HepG2 (cell line): ENCODE results near the gene TGDS. TPM values are rescaled to one million over a fixed set of nuclear protein-coding genes. Genes with fewer than 3 reads are reported as not detected.
A peak's percentile ranks its signal among the peaks of the same experiment; 100 is the strongest.
"Not testable (repeated sequence)": the region's sequence is repeated elsewhere in the genome, so short reads cannot be mapped to it uniquely, and the experiment has no call there.

Experiments used
- ATAC-seq: fragments of 200-7000 bp; cut with Tn5 transposase; 3 replicates; pipeline ENCODE4 v1.9.1; 2020; ENCODE audit warnings: mild to moderate bottlenecking, moderate library complexity
- BruUV-seq: library from RNA; stranded (reverse); fragments of 400-500 nt; replicated peaks from 2 replicates; lab custom pipeline; 2021; lab: Mats Ljungman, UMichigan
- CTCF ChIA-PET: fragments of 300-600 bp; formaldehyde crosslinking; extraction: SDS; loops from one replicate; lab custom pipeline; 2021; ENCODE audit warnings: low total read pairs, inconsistent platforms, low intra/inter-chr PET ratio; lab: Yijun Ruan, JAX
- POLR2A ChIA-PET: fragments of 350-600 bp; sonication (Branson Sonifier 250); formaldehyde crosslinking; loops from one replicate; lab custom pipeline; 2020; ENCODE audit warnings: antibody characterized with exemption, inconsistent platforms; lab: Yijun Ruan, JAX
- DNase-seq: peaks from one replicate; pipeline ENCODE4 v3.0.0-alpha.2; 2015; ENCODE audit warnings: low spot score
- FAIRE-seq: peaks from 3 replicates; lab custom pipeline; 2011; peaks lifted over from hg19 to GRCh38; lab: Jason Lieb, UNC
- H2AFZ ChIP-seq: one replicate; pipeline ENCODE4 v1.6.1; 2011; ENCODE audit warnings: low read length, inconsistent platforms
- H3K27ac ChIP-seq: fragments of 300-600 bp; 3 replicates; pipeline ENCODE4 v1.8.0; 2011; ENCODE audit warnings: mixed run types, mild to moderate bottlenecking, mixed read lengths, low read length, inconsistent platforms; ENCODE audit not compliant: insufficient read depth; ENCODE audit errors: extremely low read length
- H3K27me3 ChIP-seq, 2 experiments: fragments of 200-600 bp in 1 of 2; 2 replicates in 1 of 2; 3 replicates in 1 of 2; pipeline versions ENCODE4 v1.6.0 to v1.8.0; 2011; ENCODE audit warnings: low read length in 2 of 2, mild to moderate bottlenecking in 2 of 2, moderate library complexity in 2 of 2, inconsistent platforms in 1 of 2; ENCODE audit not compliant: insufficient read depth in 2 of 2, control insufficient read depth in 1 of 2
- H3K36me3 ChIP-seq, 2 experiments: fragments of 200-600 bp in 1 of 2; replicated peaks in 1 of 2; 2 replicates in 1 of 2; 3 replicates in 1 of 2; pipeline versions ENCODE4 v1.5.1 to v1.8.0; 2011; ENCODE audit warnings: low read length in 2 of 2, inconsistent platforms in 1 of 2; ENCODE audit not compliant: insufficient read depth in 2 of 2, control insufficient read depth in 1 of 2
- H3K4me1 ChIP-seq: 2 replicates; pipeline ENCODE4 v1.5.1; 2012; ENCODE audit warnings: low read length, inconsistent platforms; ENCODE audit not compliant: insufficient read depth
- H3K4me2 ChIP-seq: 2 replicates; pipeline ENCODE4 v1.6.0; 2011; ENCODE audit warnings: low read depth, low read length, inconsistent platforms
- H3K4me3 ChIP-seq, 3 experiments: fragments of 200-600 bp in 1 of 3; sonication (generic), shearing (Covaris generic) in 1 of 3; replicated peaks in 1 of 3; 2 replicates each; pipeline ENCODE4 v1.5.1; 2011 to 2016; ENCODE audit warnings: low read length in 3 of 3, inconsistent platforms in 2 of 3, low read depth in 2 of 3, mild to moderate bottlenecking in 2 of 3, control low read depth in 1 of 3, mixed read lengths in 1 of 3; ENCODE audit not compliant: insufficient read depth in 1 of 3
- H3K79me2 ChIP-seq: one replicate; pipeline ENCODE4 v1.6.1; 2011; ENCODE audit warnings: low read length, inconsistent platforms; ENCODE audit not compliant: insufficient read depth
- H3K9ac ChIP-seq: 2 replicates; pipeline ENCODE4 v1.6.0; 2011; ENCODE audit warnings: mild to moderate bottlenecking, low read depth, low read length, inconsistent platforms; ENCODE audit not compliant: insufficient read depth
- H3K9me3 ChIP-seq: 2 replicates; pipeline ENCODE4 v1.5.1; 2012; ENCODE audit warnings: mild to moderate bottlenecking, low read length
- H4K20me1 ChIP-seq: 2 replicates; pipeline ENCODE4 v1.6.0; 2011; ENCODE audit warnings: inconsistent platforms, mild to moderate bottlenecking, low read length, moderate library complexity; ENCODE audit not compliant: insufficient read depth
- KLF12 ChIP-seq: sonication (generic); formaldehyde crosslinking; IDR thresholded peaks from 2 replicates; pipeline ENCODE4 v1.4.0; 2020; ENCODE audit warnings: missing genetic modification reagents, borderline replicate concordance
- MAFF ChIP-seq: IDR thresholded peaks from 2 replicates; pipeline ENCODE4 v1.6.1; 2011; ENCODE audit warnings: low read depth, low read length, improper control_type of control experiment
- MAFK ChIP-seq, 2 experiments: IDR thresholded peaks in 1 of 2; conservative IDR thresholded peaks in 1 of 2; 2 replicates each; pipeline ENCODE4 v1.6.1; 2011; ENCODE audit warnings: improper control_type of control experiment in 2 of 2, low read length in 2 of 2
- WGBS: methylation state at CpG from one replicate; pipeline ENCODE4 v1.1.6; 2017; ENCODE audit warnings: low lambda C conversion rate; 5-methylcytosine and 5-hydroxymethylcytosine counted together
- in situ Hi-C: cut with HindIII; loops from 2 replicates; pipeline ENCODE4 v1.10.0; 2017; ENCODE audit warnings: low pct_unique_long_range_greater_than_20kb; ENCODE audit not compliant: extremely low pct_ligation_motif_present
- intact Hi-C: fragments of 100-400 bp; cut with micrococcal nuclease; formaldehyde crosslinking; loops from one replicate; pipeline ENCODE4 v1.10.0; 2022; ENCODE audit not compliant: unreplicated experiment
- polyA plus RNA-seq, 8 experiments: library from polyadenylated mRNA; depleted of rRNA in 3 of 8; stranded (reverse) in 7 of 8; unstranded in 1 of 8; fragments of >200 nt; fragmentation: Illumina TruSeq in 4 of 8; extraction: Trizol in 4 of 8; gene quantifications; 2 replicates each; pipeline versions ENCODE4 v1.2.1 to v1.2.3, GENCODE V29; 2011 to 2016; ENCODE audit warnings: low read depth in 4 of 8, missing spikeins in 1 of 8, mixed read lengths in 1 of 8; ENCODE audit not compliant: insufficient read depth in 1 of 8
- total RNA-seq, 5 experiments: library from RNA; depleted of rRNA; stranded (reverse); fragments of >200 nt; fragmentation: Illumina TruSeq; extraction: Trizol; gene quantifications; 2 replicates each; pipeline ENCODE4 v1.2.3, GENCODE V29; 2016; ENCODE audit warnings: low read depth in 1 of 5

The TGDS gene
- total and polyA plus RNA-seq, 2 of the 13 experiments (the other 11 are each of a cell fraction or from before 2014, with no cell fraction given) = 15.5 to 17.9 TPM

DNA sequence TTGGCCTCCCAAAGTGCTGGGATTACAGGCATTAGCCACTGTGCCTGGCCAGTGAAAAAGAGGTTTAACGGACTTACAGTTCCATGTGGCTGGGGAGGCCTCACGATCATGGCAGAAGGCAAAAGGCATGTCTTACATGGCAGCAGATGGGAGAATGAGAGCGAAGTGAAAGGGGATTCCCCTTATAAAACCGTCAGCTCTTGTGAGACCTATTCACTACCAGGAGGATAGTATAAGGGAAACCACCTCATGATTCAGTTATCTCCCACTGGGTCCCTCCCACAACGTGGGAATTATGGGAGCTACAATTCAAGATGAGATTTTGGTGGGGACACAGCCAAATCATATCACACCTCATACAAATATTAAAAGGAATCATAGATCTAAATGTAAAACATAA, 40.1 kb upstream of the TGDS start:
- H3K4me2 ChIP-seq, H3K27ac ChIP-seq, H3K27me3 ChIP-seq, FAIRE-seq, H3K4me1 ChIP-seq, POLR2A ChIA-PET, H4K20me1 ChIP-seq, BruUV-seq, H3K36me3 ChIP-seq, ATAC-seq, H2AFZ ChIP-seq, CTCF ChIA-PET, in situ Hi-C loops, intact Hi-C loops, H3K79me2 ChIP-seq, H3K9ac ChIP-seq, H3K4me3 ChIP-seq, DNase-seq, H3K9me3 ChIP-seq: not testable (repeated sequence)
- 7% methylated on average over 5 of the region's 5 CpGs for WGBS

GRCh38 chr13:94632226-94632980, 36.5 kb upstream of the TGDS start:
- no peak overlapping the region for H3K4me3 ChIP-seq
- H4K20me1 ChIP-seq = no peaks in the 10 kb centered on the region
- H3K36me3 ChIP-seq = no peaks in the 10 kb centered on the region
- ChIA-PET CTCF (no interaction called here), POLR2A (no interaction called here)
- H3K9ac ChIP-seq = no peak overlapping the region
- FAIRE-seq (no peak), ATAC-seq (no peak), DNase-seq (no peak)
- H3K27me3 ChIP-seq = no peaks in the 10 kb centered on the region
- intact Hi-C loops (no loop called here), in situ Hi-C loops (no loop called here)
- no peak overlapping the region for H3K4me2 ChIP-seq
- H3K9me3 ChIP-seq = no peaks in the 10 kb centered on the region
- peak; percentile 70 to 89; a peak in 3 of 4 replicates for TF ChIP-seq MAFK (conservative IDR thresholded peaks at IDR 0.05 in 1 of 2, IDR thresholded peaks at IDR 0.05 in 1 of 2; ENCODE audit: low read length in 2 of 2)
- no peak for TF ChIP-seq KLF12 (CRISPR knock-in tag)
- TF ChIP-seq MAFF = peak; percentile 84
- BruUV-seq = no TSS peak
- WGBS = 43% methylated on average over 3 of the region's 3 CpGs
- no peak overlapping the region for H2AFZ ChIP-seq
- no peaks in the 10 kb centered on the region for H3K79me2 ChIP-seq
- H3K4me1 ChIP-seq = no peaks in the 10 kb centered on the region
- H3K27ac ChIP-seq = no peak overlapping the region
